K562 (cell line): Measurements from ENCODE around the gene DIP2C. TPM values are rescaled to one million over a fixed set of nuclear protein-coding genes. Genes with fewer than 3 reads are reported as not detected.

Experiments used
- ATAC-seq: fragments of 200-7000 bp; cut with Tn5 transposase; 3 replicates; pipeline ENCODE4 v1.9.1; 2020; ENCODE audit warnings: moderate library complexity
- BruUV-seq: library from RNA; stranded (reverse); fragments of 400-500 nt; replicated peaks from 2 replicates; lab custom pipeline; 2021; lab: Mats Ljungman, UMichigan
- CTCF ChIA-PET: fragments of 300-600 bp; formaldehyde crosslinking; extraction: SDS; loops from one replicate; lab custom pipeline; 2021; ENCODE audit warnings: low intra/inter-chr PET ratio; lab: Yijun Ruan, JAX
- POLR2A ChIA-PET: fragments of 300-600, 350-650 bp; sonication (Branson Sonifier 250); formaldehyde crosslinking; extraction: SDS; loops from one replicate; lab custom pipeline; 2021; ENCODE audit warnings: antibody characterized with exemption, inconsistent platforms; lab: Yijun Ruan, JAX
- DNase-seq, 4 experiments: peaks; one replicate each; pipeline versions ENCODE4 v3.0.0 to v3.0.0-alpha.2; 2011 to 2018; ENCODE audit warnings: low spot score in 3 of 4, mixed read lengths in 3 of 4; ENCODE audit errors: extremely low read depth in 1 of 4
- FAIRE-seq: peaks from 2 replicates; lab custom pipeline; 2011; peaks lifted over from hg19 to GRCh38; lab: Jason Lieb, UNC
- H2AFZ ChIP-seq: 2 replicates; pipeline ENCODE4 v1.6.0; 2011; ENCODE audit warnings: low read depth, low read length, control low read depth, inconsistent platforms
- H3K27ac ChIP-seq: fragments of 200-600 bp; 3 replicates; pipeline ENCODE4 v1.8.0; 2011; ENCODE audit warnings: low read depth, mild to moderate bottlenecking, control low read depth, inconsistent platforms, low read length, moderate library complexity, mixed read lengths; ENCODE audit errors: extremely low read depth
- H3K27me3 ChIP-seq, 2 experiments: fragments of 300-600 bp in 1 of 2; 2 replicates in 1 of 2; 3 replicates in 1 of 2; pipeline versions ENCODE4 v1.6.0 to v1.8.0; 2011; ENCODE audit warnings: inconsistent platforms in 2 of 2, low read length in 2 of 2, mild to moderate bottlenecking in 1 of 2, mixed read lengths in 1 of 2, moderate library complexity in 1 of 2; ENCODE audit not compliant: control insufficient read depth in 2 of 2, insufficient read depth in 2 of 2
- H3K36me3 ChIP-seq: fragments of 300-600 bp; 3 replicates; pipeline ENCODE4 v1.8.0; 2011; ENCODE audit warnings: mild to moderate bottlenecking, low read length, inconsistent platforms; ENCODE audit not compliant: control insufficient read depth, insufficient read depth
- H3K4me1 ChIP-seq, 2 experiments: fragments of 200-600 bp in 1 of 2; replicated peaks in 1 of 2; 2 replicates in 1 of 2; 3 replicates in 1 of 2; pipeline versions ENCODE4 v1.5.1 to v1.8.0; 2011; ENCODE audit warnings: inconsistent platforms in 2 of 2, low read length in 2 of 2, mild to moderate bottlenecking in 1 of 2, mixed read lengths in 1 of 2, moderate library complexity in 1 of 2; ENCODE audit not compliant: control insufficient read depth in 2 of 2, insufficient read depth in 2 of 2
- H3K4me2 ChIP-seq: 2 replicates; pipeline ENCODE4 v1.6.1; 2011; ENCODE audit warnings: low read length, control low read depth, inconsistent platforms, mixed read lengths; ENCODE audit not compliant: insufficient read depth
- H3K4me3 ChIP-seq: fragments of 200-600 bp; sonication (generic), shearing (Covaris generic); 2 replicates; pipeline ENCODE4 v1.5.1; 2016; ENCODE audit warnings: control low read depth, inconsistent platforms
- H3K79me2 ChIP-seq: fragments of 200-600 bp; 3 replicates; pipeline ENCODE4 v1.8.0; 2011; ENCODE audit warnings: low read length, inconsistent platforms; ENCODE audit not compliant: control insufficient read depth, insufficient read depth
- H3K9ac ChIP-seq, 2 experiments: 2 replicates each; pipeline versions ENCODE4 v1.6.0 to v1.6.1; 2011; ENCODE audit warnings: low read depth in 2 of 2, low read length in 2 of 2, control low read depth in 1 of 2, inconsistent platforms in 1 of 2, mild to moderate bottlenecking in 1 of 2, mixed read lengths in 1 of 2; ENCODE audit not compliant: insufficient read depth in 1 of 2
- H3K9me1 ChIP-seq: one replicate; pipeline ENCODE4 v1.6.0; 2011; ENCODE audit warnings: inconsistent platforms, mild to moderate bottlenecking, low read length, moderate library complexity; ENCODE audit not compliant: control insufficient read depth, insufficient read depth
- H3K9me3 ChIP-seq: replicated peaks from 2 replicates; pipeline ENCODE4 v1.5.1; 2011; ENCODE audit warnings: low read depth, low read length, inconsistent platforms; ENCODE audit not compliant: control insufficient read depth, insufficient read depth
- H4K20me1 ChIP-seq: replicated peaks from 2 replicates; pipeline ENCODE4 v1.6.1; 2011; ENCODE audit warnings: low read length, inconsistent platforms, mixed read lengths; ENCODE audit not compliant: control insufficient read depth, insufficient read depth
- COPS2 ChIP-seq: fragments of 450-650 bp; conservative IDR thresholded peaks from 2 replicates; pipeline ENCODE4 v1.6.1; 2016; ENCODE audit warnings: mild to moderate bottlenecking, moderate library complexity
- GTF2E2 ChIP-seq: fragments of 200-800 bp; sonication (Bioruptor generic); IDR thresholded peaks from 2 replicates; pipeline ENCODE4 v1.6.1; 2016; ENCODE audit warnings: missing genetic modification characterization, missing compliant biosample characterization
- HIVEP1 ChIP-seq: fragments of 250-450 bp; sonication (Bioruptor Pico); IDR thresholded peaks from 2 replicates; pipeline ENCODE4 v1.4.0; 2020; ENCODE audit warnings: mild to moderate bottlenecking
- SRSF1 ChIP-seq: fragments of 200-400 bp; formaldehyde crosslinking; IDR thresholded peaks from 2 replicates; pipeline ENCODE4 v1.6.1; 2017; ENCODE audit warnings: mild to moderate bottlenecking, low read depth, low read length, moderate library complexity
- TBL1XR1 ChIP-seq, 2 experiments: IDR thresholded peaks; 2 replicates each; pipeline ENCODE4 v1.6.1; 2012; ENCODE audit warnings: improper control_type of control experiment in 2 of 2, low read length in 2 of 2, mild to moderate bottlenecking in 1 of 2
- TEAD4 ChIP-seq, 2 experiments: sonication (generic) in 1 of 2; formaldehyde crosslinking in 1 of 2; IDR thresholded peaks; 2 replicates each; pipeline versions ENCODE4 v1.6.1 to v1.8.0; 2012 to 2022; ENCODE audit warnings: borderline replicate concordance in 1 of 2, inconsistent platforms in 1 of 2, low read length in 1 of 2, mild to moderate bottlenecking in 1 of 2, missing genetic modification reagents in 1 of 2
- YBX1 ChIP-seq: fragments of 450-650 bp; IDR thresholded peaks from 2 replicates; pipeline ENCODE4 v1.7.1; 2016; ENCODE audit warnings: mild to moderate bottlenecking
- ZNF431 ChIP-seq: sonication (generic); formaldehyde crosslinking; IDR thresholded peaks from 2 replicates; pipeline ENCODE4 v1.8.0; 2022; ENCODE audit warnings: mild to moderate bottlenecking, missing genetic modification reagents
- ZNF77 ChIP-seq: fragments of 250-450 bp; sonication (Bioruptor Pico); IDR thresholded peaks from 2 replicates; pipeline ENCODE4 v1.5.0; 2020
- WGBS: fragments of 100-300 bp; shearing (Covaris generic); methylation state at CpG from one replicate; pipeline ENCODE4 v1.1.6; 2016; ENCODE audit warnings: low coverage, mixed read lengths; ENCODE audit not compliant: insufficient coverage; ENCODE audit errors: missing lambda C conversion rate; 5-methylcytosine and 5-hydroxymethylcytosine counted together
- in situ Hi-C: fragments of 300-500 bp; cut with MboI; formaldehyde crosslinking; loops from 4 replicates; pipeline ENCODE4 v1.15.0; 2018; ENCODE audit warnings: inconsistent platforms, mixed read lengths
- intact Hi-C: fragments of 100-400 bp; cut with micrococcal nuclease; formaldehyde crosslinking; loops from 2 replicates; pipeline ENCODE4 v1.14.2; 2022
- polyA plus RNA-seq, 8 experiments: library from polyadenylated mRNA; depleted of rRNA in 4 of 8; stranded (reverse) in 5 of 8; unstranded in 3 of 8; fragments of >200 nt; fragmentation: Nextera tagmentation in 2 of 8; fragmentation: Illumina TruSeq in 1 of 8; extraction: Ambion mirVana in 2 of 8; extraction: Trizol in 1 of 8; gene quantifications; 2 replicates each; pipeline versions ENCODE4 v1.2.1 to v1.2.3, GENCODE V29; 2011 to 2014; ENCODE audit warnings: inconsistent platforms in 1 of 8, missing spikeins in 1 of 8
- total RNA-seq, 7 experiments: library from RNA; depleted of rRNA in 6 of 7; stranded (reverse); fragments of >200 nt in 6 of 7; fragmentation: Illumina TruSeq in 2 of 7; extraction: Trizol in 2 of 7; gene quantifications; 2 replicates each; pipeline versions ENCODE4 v1.2.1 to v1.2.3, GENCODE V29; 2011 to 2021; ENCODE audit warnings: low replicate concordance in 1 of 7
- TF ChIP-seq, protein P1 (sequence below): fragments of 450-650 bp; IDR thresholded peaks from 2 replicates; pipeline ENCODE4 v1.6.1; 2018; ENCODE audit not compliant: partially characterized antibody
- TF ChIP-seq, protein P2 (sequence below), 2 experiments: fragments of 200-800 bp in 1 of 2; sonication (Bioruptor generic) in 1 of 2; sonication (generic) in 1 of 2; formaldehyde crosslinking in 1 of 2; IDR thresholded peaks in 1 of 2; conservative IDR thresholded peaks in 1 of 2; 2 replicates each; pipeline versions ENCODE4 v1.5.0 to v1.6.1; 2016 to 2020; ENCODE audit warnings: missing compliant biosample characterization in 1 of 2, missing genetic modification characterization in 1 of 2, missing genetic modification reagents in 1 of 2
- TF ChIP-seq, protein P3 (sequence below): fragments of 450-650 bp; formaldehyde crosslinking; IDR thresholded peaks from 2 replicates; pipeline ENCODE4 v1.4.0; 2020; ENCODE audit warnings: mild to moderate bottlenecking, moderate library complexity
- TF ChIP-seq, protein P4 (sequence below): fragments of 250-450 bp; sonication (Bioruptor Pico); IDR thresholded peaks from 2 replicates; pipeline ENCODE4 v1.4.0; 2020; ENCODE audit warnings: mild to moderate bottlenecking, moderate library complexity, borderline replicate concordance

DIP2C gene
- total and polyA plus RNA-seq, 9 of the 15 experiments (the other 6 are each of a cell fraction or from before 2014, with no cell fraction given): 0.01 TPM; not detected in 8

GRCh38 chr10:492836-493235 lies 196.6 kb downstream of the DIP2C start:
- H2AFZ ChIP-seq: no peak overlapping the region
- H3K9me1 ChIP-seq: no peaks in the 10 kb centered on the region
- H3K4me1 ChIP-seq: no peaks in the 10 kb centered on the region
- in situ Hi-C loops (no loop called here), intact Hi-C loops (no loop called here)
- H3K27ac ChIP-seq: no peak overlapping the region
- H3K9me3 ChIP-seq: no peaks in the 10 kb centered on the region
- DNase-seq: no peak
- ChIA-PET CTCF (no interaction called here), POLR2A (interaction anchor here (0.7 kb wide), 1 partner anchor 79 kb away, joined by 3 read pairs; no protein-coding TSS in a partner anchor)
- 2% methylated on average over 10 of the region's 10 CpGs for WGBS
- no TSS peak for BruUV-seq
- H3K27me3 ChIP-seq: peaks cover 22 to 78% of the 10 kb centered on the region in 2 experiments
- no peak overlapping the region for H3K4me3 ChIP-seq
- FAIRE-seq: no peak
- no peak for ATAC-seq
- no peak overlapping the region for H3K4me2 ChIP-seq
- H3K9ac ChIP-seq: no peak overlapping the region
- TF ChIP-seq, protein P1, sequence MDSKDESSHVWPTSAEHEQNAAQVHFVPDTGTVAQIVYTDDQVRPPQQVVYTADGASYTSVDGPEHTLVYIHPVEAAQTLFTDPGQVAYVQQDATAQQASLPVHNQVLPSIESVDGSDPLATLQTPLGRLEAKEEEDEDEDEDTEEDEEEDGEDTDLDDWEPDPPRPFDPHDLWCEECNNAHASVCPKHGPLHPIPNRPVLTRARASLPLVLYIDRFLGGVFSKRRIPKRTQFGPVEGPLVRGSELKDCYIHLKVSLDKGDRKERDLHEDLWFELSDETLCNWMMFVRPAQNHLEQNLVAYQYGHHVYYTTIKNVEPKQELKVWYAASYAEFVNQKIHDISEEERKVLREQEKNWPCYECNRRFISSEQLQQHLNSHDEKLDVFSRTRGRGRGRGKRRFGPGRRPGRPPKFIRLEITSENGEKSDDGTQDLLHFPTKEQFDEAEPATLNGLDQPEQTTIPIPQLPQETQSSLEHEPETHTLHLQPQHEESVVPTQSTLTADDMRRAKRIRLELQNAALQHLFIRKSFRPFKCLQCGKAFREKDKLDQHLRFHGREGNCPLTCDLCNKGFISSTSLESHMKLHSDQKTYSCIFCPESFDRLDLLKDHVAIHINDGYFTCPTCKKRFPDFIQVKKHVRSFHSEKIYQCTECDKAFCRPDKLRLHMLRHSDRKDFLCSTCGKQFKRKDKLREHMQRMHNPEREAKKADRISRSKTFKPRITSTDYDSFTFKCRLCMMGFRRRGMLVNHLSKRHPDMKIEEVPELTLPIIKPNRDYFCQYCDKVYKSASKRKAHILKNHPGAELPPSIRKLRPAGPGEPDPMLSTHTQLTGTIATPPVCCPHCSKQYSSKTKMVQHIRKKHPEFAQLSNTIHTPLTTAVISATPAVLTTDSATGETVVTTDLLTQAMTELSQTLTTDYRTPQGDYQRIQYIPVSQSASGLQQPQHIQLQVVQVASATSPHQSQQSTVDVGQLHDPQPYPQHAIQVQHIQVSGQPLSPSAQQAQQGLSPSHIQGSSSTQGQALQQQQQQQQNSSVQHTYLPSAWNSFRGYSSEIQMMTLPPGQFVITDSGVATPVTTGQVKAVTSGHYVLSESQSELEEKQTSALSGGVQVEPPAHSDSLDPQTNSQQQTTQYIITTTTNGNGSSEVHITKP: no peak
- TF ChIP-seq, protein P2, sequence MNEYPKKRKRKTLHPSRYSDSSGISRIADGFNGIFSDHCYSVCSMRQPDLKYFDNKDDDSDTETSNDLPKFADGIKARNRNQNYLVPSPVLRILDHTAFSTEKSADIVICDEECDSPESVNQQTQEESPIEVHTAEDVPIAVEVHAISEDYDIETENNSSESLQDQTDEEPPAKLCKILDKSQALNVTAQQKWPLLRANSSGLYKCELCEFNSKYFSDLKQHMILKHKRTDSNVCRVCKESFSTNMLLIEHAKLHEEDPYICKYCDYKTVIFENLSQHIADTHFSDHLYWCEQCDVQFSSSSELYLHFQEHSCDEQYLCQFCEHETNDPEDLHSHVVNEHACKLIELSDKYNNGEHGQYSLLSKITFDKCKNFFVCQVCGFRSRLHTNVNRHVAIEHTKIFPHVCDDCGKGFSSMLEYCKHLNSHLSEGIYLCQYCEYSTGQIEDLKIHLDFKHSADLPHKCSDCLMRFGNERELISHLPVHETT (CRISPR knock-in tag; conservative IDR thresholded peaks at IDR 0.05 in 1 of 2, IDR thresholded peaks at IDR 0.05 in 1 of 2): no peak
- TF ChIP-seq TEAD4 (IDR thresholded peaks at IDR 0.05; ENCODE audit: low read length): no peak
- no peak for TF ChIP-seq TEAD4 (CRISPR knock-in tag; IDR thresholded peaks at IDR 0.05; ENCODE audit: borderline replicate concordance)
- TF ChIP-seq SRSF1: no peak
- no peak for TF ChIP-seq COPS2
- TF ChIP-seq ZNF431 (CRISPR knock-in tag): no peak
- TF ChIP-seq, protein P3, sequence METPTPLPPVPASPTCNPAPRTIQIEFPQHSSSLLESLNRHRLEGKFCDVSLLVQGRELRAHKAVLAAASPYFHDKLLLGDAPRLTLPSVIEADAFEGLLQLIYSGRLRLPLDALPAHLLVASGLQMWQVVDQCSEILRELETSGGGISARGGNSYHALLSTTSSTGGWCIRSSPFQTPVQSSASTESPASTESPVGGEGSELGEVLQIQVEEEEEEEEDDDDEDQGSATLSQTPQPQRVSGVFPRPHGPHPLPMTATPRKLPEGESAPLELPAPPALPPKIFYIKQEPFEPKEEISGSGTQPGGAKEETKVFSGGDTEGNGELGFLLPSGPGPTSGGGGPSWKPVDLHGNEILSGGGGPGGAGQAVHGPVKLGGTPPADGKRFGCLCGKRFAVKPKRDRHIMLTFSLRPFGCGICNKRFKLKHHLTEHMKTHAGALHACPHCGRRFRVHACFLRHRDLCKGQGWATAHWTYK (CRISPR knock-in tag): no peak
- no peak for TF ChIP-seq YBX1
- no peak for TF ChIP-seq HIVEP1 (CRISPR knock-in tag)
- no peak for TF ChIP-seq TBL1XR1 (IDR thresholded peaks at IDR 0.05; ENCODE audit: low read length in 2 of 2)
- TF ChIP-seq ZNF77: no peak
- TF ChIP-seq, protein P4, sequence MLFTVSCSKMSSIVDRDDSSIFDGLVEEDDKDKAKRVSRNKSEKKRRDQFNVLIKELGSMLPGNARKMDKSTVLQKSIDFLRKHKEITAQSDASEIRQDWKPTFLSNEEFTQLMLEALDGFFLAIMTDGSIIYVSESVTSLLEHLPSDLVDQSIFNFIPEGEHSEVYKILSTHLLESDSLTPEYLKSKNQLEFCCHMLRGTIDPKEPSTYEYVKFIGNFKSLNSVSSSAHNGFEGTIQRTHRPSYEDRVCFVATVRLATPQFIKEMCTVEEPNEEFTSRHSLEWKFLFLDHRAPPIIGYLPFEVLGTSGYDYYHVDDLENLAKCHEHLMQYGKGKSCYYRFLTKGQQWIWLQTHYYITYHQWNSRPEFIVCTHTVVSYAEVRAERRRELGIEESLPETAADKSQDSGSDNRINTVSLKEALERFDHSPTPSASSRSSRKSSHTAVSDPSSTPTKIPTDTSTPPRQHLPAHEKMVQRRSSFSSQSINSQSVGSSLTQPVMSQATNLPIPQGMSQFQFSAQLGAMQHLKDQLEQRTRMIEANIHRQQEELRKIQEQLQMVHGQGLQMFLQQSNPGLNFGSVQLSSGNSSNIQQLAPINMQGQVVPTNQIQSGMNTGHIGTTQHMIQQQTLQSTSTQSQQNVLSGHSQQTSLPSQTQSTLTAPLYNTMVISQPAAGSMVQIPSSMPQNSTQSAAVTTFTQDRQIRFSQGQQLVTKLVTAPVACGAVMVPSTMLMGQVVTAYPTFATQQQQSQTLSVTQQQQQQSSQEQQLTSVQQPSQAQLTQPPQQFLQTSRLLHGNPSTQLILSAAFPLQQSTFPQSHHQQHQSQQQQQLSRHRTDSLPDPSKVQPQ: no peak
- no peak for TF ChIP-seq GTF2E2
- H4K20me1 ChIP-seq: peaks cover 4% of the 10 kb centered on the region
- H3K36me3 ChIP-seq: no peaks in the 10 kb centered on the region
- no peaks in the 10 kb centered on the region for H3K79me2 ChIP-seq
